ENCODE measurements around the gene MAP1LC3C. TPM values are rescaled to one million over a fixed set of nuclear protein-coding genes. Genes with fewer than 3 reads are reported as not detected.
"Not testable (repeated sequence)": the region's sequence is repeated elsewhere in the genome, so short reads cannot be mapped to it uniquely, and the experiment has no call there.

The MAP1LC3C gene
- total RNA-seq, 1 donor from 2014 or later, result 38.0 TPM

DNA sequence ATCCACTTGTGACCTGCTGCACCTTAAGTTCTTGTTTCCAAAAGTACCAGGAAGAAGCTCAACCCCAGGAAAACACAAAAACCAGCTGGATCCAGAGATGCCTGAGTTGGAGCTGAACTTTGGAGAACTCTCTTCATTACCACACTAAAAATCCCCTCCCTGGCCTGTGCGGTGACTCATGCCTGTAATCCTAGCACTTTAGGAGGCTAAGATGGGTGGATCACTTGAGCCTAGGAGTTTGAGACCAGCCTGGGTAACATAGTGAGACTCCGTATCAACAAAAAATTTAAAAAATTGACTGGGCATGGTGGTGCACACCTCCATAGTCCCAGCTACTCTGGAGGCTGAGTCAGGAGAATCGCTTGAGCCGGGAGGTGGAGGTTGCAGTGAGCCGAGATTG, 6.2 kb downstream of the MAP1LC3C start:
- no peak for DNase-seq

- peak; percentile 95 for DNase-seq
Measured at GRCh38 chr1:241990040-241990439, 8.9 kb downstream of the MAP1LC3C start.

GRCh38 chr1:241988389-241988930, 10.4 kb downstream of the MAP1LC3C start:
- not testable (repeated sequence) for DNase-seq

GRCh38 chr1:241985787-241986186, 13.1 kb downstream of the MAP1LC3C start:
- DNase-seq, result peak; percentile 56

DNA sequence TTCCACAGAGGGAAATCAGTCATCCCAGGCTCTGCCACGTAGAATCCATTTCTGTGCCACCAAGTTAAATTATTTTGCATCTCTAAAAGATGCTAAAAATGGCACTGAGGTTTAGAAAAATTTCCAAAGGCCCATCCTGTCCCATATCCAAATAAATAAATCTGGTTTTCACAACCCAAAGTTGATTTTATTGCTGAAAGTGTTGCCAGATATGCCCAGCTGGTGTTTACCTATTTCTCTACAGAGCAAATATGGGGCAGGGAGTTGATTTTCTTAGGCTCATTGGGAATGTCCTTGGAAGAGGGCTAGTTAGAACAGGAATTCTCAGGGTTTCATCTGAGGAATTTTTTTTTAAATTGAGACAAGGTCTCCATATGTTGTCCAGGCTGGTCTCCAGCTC, 19.0 kb downstream of the MAP1LC3C start:
- DNase-seq, result no peak

DNA sequence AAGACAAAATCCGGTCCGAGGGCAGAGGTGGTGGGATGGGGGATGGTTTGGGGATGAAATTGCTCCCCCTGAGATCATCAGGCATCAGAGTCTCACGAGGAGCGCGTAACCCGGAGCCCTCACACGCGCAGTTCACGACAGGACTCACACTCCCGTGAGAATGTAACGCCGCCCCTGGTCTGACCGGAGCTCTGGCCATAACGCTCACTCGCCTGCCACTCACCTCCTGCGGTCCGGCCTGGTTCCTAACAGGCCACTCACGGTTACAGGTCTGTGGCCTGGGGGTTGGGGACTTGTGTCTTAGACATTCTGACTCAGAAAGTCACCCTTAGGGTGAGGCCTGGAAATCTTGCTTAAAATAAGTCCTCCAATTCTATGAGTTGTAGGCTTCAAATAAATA, 19.8 kb downstream of the MAP1LC3C start:
- DNase-seq, result no peak

DNA sequence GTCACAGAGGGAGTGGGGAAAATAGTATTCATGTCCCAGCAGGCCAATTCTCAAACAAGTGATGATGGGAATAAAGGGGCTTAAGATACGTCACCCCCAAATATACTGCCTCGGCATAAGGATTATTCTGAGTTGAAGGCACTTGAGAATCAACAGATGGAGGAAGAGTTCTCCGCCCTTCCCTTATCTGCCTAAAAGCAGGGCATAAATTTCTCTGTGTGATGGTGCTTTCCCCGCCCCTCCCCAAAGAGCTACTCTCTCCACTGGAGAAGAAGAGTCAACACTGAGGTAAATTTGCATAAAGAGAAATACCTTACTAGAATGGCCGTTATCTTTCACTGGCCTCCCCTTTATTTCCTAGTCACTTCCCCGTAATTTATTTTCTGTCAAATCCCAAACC, 22.7 kb downstream of the MAP1LC3C start:
- no peak for DNase-seq

GRCh38 chr1:241972703-241973369, 26.1 kb downstream of the MAP1LC3C start:
- DNase-seq, result peak; percentile 90

DNA sequence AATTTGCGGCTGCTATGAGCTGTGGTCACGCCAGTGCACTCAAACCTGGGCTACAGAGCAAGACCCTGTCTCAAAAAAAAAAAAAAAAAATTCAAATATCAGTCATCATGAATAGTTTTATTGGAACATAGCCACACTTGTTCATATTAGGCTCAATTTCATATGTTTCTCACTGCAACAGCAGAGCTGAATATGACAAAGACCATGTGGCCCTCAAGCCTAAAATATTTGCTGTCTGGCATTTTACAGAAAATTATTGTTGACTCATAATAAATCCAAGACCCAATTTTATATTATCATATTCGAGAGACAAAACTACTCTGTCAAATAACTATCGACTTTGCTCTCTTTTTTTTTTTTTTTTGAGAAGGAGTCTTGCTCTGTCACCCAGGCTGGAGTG, 30.3 kb downstream of the MAP1LC3C start:
- DNase-seq, result no peak

DNA sequence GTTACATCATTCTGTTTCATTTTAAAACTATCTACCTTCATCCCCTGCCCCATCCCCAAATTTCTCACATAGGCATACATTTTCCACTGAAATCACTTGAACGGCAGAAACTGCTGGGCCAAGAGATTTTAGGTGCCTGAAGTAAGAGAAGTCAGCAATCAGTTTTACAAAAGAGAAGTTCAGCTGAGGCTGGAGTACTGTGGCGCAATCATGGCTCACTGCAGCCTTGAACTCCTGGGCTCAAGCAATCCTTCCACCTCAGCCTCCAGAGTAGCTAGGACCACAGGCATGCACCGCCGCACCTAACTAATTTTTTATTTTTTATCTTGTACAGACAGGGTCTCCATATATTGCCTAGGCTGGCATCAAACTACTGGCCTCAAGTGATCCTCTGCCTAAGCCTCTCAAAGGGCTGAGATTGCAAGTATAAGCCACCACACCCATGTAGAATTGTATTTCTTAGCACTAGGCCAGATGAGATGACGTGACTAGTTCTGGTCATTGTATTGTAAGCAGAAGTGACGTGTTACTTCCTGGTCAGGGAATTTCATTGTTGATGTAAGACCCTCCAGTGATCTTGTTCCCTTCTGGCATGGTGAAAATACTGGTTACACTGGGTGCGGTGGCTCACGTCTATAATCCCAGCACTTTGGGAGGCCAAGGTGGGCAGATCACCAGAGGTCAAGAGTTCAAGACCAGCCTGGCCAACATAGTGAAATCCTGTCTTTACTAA, 34.2 kb downstream of the MAP1LC3C start:
- no peak for DNase-seq

- no peak for DNase-seq
Measured at GRCh38 chr1:241963722-241964121, 35.2 kb downstream of the MAP1LC3C start.

GRCh38 chr1:241962153-241962552, 36.7 kb downstream of the MAP1LC3C start:
- no peak for DNase-seq

DNA sequence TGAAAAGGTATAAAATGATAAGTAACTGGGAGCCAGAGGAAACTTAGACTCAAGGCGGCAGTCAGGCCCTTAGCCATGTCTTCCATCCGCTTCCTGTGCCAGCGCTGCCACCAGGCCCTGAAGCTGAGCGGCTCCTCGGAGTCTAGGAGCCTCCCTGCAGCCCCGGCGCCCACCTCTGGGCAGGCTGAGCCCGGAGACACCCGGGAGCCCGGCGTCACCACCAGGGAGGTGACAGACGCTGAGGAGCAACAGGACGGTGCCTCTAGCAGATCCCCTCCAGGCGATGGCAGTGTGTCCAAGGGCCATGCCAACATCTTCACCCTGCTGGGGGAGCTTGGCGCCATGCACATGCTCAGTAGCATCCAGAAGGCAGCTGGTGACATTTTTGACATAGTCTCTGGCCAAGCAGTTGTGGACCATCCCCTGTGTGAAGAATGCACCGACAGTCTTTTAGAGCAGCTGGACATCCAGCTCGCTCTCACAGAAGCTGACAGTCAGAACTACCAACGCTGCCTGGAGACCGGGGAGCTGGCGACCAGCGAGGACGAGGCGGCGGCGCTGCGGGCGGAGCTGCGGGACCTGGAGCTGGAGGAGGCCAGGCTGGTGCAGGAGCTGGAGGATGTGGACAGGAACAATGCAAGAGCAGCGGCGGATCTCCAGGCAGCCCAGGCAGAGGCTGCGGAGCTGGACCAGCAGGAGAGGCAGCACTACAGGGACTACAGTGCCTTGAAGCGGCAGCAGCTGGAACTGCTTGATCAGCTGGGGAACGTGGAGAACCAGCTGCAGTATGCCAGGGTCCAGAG, 41.0 kb downstream of the MAP1LC3C start, which contains the start of gene BECN2:
TSS of gene BECN2 (plus strand) at position 76 of the 803 bp plus-strand sequence. CDS start at position 76, 0 bp downstream.
- DNase-seq, result no peak

DNA sequence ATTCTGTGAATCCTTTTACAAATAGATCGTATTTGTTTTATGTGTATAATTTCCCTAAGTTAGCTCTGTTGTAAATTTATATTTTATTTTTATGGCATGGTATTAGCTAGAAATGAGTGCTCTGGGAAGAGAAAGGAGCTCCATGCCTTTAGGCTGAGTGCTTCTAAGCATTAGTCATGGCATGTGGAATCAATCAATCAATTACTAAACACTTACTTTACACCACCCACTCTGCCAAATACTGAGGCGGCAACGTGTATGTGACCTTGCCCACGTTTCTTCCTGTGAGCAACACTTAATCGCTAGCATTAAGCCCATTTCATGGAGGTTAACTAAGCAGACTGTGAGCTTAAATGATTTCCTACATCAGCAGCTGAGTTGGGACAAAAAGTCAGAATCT, 48.5 kb downstream of the MAP1LC3C start:
- DNase-seq, result peak; percentile 68

GRCh38 chr1:241947354-241947753, 51.5 kb downstream of the MAP1LC3C start:
- peak; percentile 85 for DNase-seq

Other genes with a start within 250 kb of the MAP1LC3C start
- 3.2 TPM for gene EXO1, start 150.9 kb downstream of the MAP1LC3C start, total RNA-seq
- not detected for gene BECN2, start 41.3 kb downstream of the MAP1LC3C start, total RNA-seq

Data from tongue (tissue), 2 donors.